Hepatocyte (in vitro differentiated cells): ENCODE measurements around the gene MINK1. TPM values are rescaled to one million over a fixed set of nuclear protein-coding genes. Genes with fewer than 3 reads are reported as not detected.

Source experiments
- DNase-seq: peaks from one replicate; pipeline ENCODE4 v3.0.0-alpha.2; 2016; ENCODE audit warnings: low spot score
- H2AFZ ChIP-seq: fragments of 200-600 bp; sonication (generic); 2 replicates; pipeline ENCODE4 v1.6.0; 2016; ENCODE audit warnings: antibody characterized with exemption, mild to moderate bottlenecking
- H3K27ac ChIP-seq: fragments of 200-600 bp; sonication (generic); 2 replicates; pipeline ENCODE4 v1.5.1; 2016; ENCODE audit warnings: mild to moderate bottlenecking
- H3K27me3 ChIP-seq: fragments of 200-600 bp; sonication (generic); 2 replicates; pipeline ENCODE4 v1.6.1; 2016
- H3K36me3 ChIP-seq: fragments of 200-600 bp; sonication (generic); replicated peaks from 2 replicates; pipeline ENCODE4 v1.5.1; 2016; ENCODE audit warnings: low read depth; ENCODE audit not compliant: insufficient read depth
- H3K4me1 ChIP-seq: fragments of 200-600 bp; sonication (generic); 2 replicates; pipeline ENCODE4 v1.5.1; 2016; ENCODE audit warnings: mild to moderate bottlenecking, moderate library complexity; ENCODE audit not compliant: insufficient read depth
- H3K4me2 ChIP-seq: fragments of 200-600 bp; sonication (generic); 2 replicates; pipeline ENCODE4 v1.6.0; 2016
- H3K4me3 ChIP-seq: fragments of 200-600 bp; sonication (generic); 2 replicates; pipeline ENCODE4 v1.5.1; 2016; ENCODE audit warnings: mild to moderate bottlenecking
- H3K79me2 ChIP-seq: fragments of 200-600 bp; sonication (generic); 2 replicates; pipeline ENCODE4 v1.6.0; 2017; ENCODE audit warnings: mild to moderate bottlenecking
- H3K9me2 ChIP-seq: fragments of 200-600 bp; sonication (generic); replicated peaks from 2 replicates; pipeline ENCODE4 v1.6.0; 2017; ENCODE audit warnings: mild to moderate bottlenecking; ENCODE audit not compliant: insufficient read depth
- H3K9me3 ChIP-seq: fragments of 200-600 bp; sonication (generic); 2 replicates; pipeline ENCODE4 v1.5.1; 2016; ENCODE audit warnings: low read depth, mild to moderate bottlenecking
- H4K20me1 ChIP-seq: fragments of 200-600 bp; sonication (generic); 2 replicates; pipeline ENCODE4 v1.6.0; 2016; ENCODE audit warnings: mild to moderate bottlenecking; ENCODE audit not compliant: insufficient read depth, poor library complexity, severe bottlenecking
- EZH2 ChIP-seq: fragments of 200-600 bp; sonication (generic); IDR thresholded peaks from 2 replicates; pipeline ENCODE4 v1.6.1; 2016; ENCODE audit warnings: antibody characterized with exemption, mild to moderate bottlenecking, borderline replicate concordance
- EZH2phosphoT487 ChIP-seq: fragments of 200-600 bp; sonication (generic); IDR thresholded peaks from one replicate; pipeline ENCODE4 v1.6.1; 2018; ENCODE audit warnings: antibody characterized with exemption, mild to moderate bottlenecking, low read depth, moderate library complexity; ENCODE audit not compliant: unreplicated experiment, severe bottlenecking
- WGBS: methylation state at CpG from one replicate; pipeline ENCODE4 v1.1.6; 2016; ENCODE audit warnings: low lambda C conversion rate; ENCODE audit errors: missing lambda C conversion rate; 5-methylcytosine and 5-hydroxymethylcytosine counted together
- polyA plus RNA-seq: library from polyadenylated mRNA; unstranded; fragments of >200 nt; fragmentation: Nextera tagmentation; extraction: Ambion mirVana; gene quantifications from 2 replicates; pipeline ENCODE4 v1.2.1, GENCODE V29; 2016
- total RNA-seq: library from RNA; depleted of rRNA; stranded (reverse); fragments of >200 nt; gene quantifications from 2 replicates; pipeline ENCODE4 v1.2.3, GENCODE V29; 2014
- TF ChIP-seq, protein P1 (sequence below): fragments of 200-600 bp; sonication (generic); IDR thresholded peaks from 2 replicates; pipeline ENCODE4 v1.5.1; 2016; ENCODE audit warnings: antibody characterized with exemption, mild to moderate bottlenecking; ENCODE audit not compliant: poor library complexity

The MINK1 gene
- total and polyA plus RNA-seq, 2 experiments from 2014 or later: 39.7 to 45.3 TPM

DNA sequence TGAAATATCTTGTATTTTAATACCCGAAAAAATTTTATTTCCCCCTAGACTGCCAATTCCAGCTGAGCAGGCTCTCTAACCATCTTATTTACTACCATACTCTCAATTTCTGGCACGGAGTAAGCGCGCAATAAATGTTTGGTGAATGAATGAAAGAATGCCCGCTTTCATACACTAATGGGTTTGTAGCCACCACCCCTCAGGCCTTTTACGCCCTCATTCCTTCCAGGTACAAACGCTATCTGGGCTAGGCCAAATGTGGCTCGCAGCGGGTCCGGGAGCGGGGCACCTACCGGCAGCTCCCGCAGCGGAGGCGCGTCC is 26.7 kb upstream of the MINK1 start:
- Histone ChIP-seq H3K27ac (peak overlapping the region; percentile 27), H3K4me2 (peak overlapping the region; percentile 82), H3K9me3 (no peaks in the 10 kb centered on the region), H3K36me3 (no peaks in the 10 kb centered on the region), H4K20me1 (no peaks in the 10 kb centered on the region), H3K9me2 (no peaks in the 10 kb centered on the region), H3K79me2 (peaks cover 10% of the 10 kb centered on the region), H2AFZ (peak overlapping the region; percentile 55), H3K27me3 (no peaks in the 10 kb centered on the region), H3K4me1 (no peaks in the 10 kb centered on the region), H3K4me3 (peak overlapping the region; percentile 98)
- TF ChIP-seq, protein P1, sequence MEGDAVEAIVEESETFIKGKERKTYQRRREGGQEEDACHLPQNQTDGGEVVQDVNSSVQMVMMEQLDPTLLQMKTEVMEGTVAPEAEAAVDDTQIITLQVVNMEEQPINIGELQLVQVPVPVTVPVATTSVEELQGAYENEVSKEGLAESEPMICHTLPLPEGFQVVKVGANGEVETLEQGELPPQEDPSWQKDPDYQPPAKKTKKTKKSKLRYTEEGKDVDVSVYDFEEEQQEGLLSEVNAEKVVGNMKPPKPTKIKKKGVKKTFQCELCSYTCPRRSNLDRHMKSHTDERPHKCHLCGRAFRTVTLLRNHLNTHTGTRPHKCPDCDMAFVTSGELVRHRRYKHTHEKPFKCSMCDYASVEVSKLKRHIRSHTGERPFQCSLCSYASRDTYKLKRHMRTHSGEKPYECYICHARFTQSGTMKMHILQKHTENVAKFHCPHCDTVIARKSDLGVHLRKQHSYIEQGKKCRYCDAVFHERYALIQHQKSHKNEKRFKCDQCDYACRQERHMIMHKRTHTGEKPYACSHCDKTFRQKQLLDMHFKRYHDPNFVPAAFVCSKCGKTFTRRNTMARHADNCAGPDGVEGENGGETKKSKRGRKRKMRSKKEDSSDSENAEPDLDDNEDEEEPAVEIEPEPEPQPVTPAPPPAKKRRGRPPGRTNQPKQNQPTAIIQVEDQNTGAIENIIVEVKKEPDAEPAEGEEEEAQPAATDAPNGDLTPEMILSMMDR: no peak
- TF ChIP-seq EZH2phosphoT487 (no peak), EZH2 (no peak)
- 4% methylated on average over 16 of the region's 16 CpGs for WGBS
- no peak for DNase-seq

DNA sequence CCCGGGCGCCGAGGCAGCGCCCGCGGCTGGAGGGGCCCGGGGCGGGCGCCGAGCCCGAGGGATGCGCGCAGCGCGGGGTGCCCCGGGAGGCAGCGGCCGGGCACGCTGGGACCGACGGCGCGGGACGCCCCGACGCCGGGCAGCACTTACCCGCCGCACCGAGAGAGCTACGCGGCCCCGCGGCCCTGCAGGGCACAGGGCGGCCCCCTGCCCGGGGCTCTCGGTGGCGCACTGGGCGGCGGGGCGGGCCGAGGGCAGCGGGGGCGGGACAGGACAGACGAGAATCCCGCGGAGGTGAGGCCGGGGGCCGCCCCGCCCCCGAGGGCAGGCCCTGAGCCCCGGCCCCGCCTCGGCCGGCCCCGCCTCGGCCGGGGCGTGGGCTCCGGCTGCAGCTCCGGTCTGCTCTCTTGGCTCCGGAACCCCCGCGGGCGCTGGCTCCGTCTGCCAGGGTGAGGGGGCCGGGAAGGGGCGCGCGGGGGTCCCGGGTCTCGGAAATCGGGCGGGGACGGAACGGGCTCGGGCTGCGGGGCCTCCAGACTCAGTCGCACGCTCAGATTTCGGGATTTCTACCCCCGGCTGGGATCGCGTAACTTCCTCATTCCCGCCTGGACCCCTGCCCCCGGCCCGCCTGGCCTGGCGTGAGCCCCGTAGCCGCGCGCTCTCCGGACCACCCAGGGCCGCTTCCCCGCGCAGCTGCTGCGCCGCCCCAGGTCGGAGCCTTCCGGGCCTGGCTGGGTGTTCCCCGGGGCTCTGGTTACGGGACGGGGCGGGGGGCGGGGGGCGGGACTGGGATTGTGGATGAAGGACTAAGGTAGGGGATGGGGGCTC is 26.1 kb upstream of the MINK1 start, which contains the start of gene PLD2:
TSS of gene PLD2 (plus strand) at position 376 of the 828 bp plus-strand sequence. CDS start 621 bp downstream, outside the sequence.
- under 1% methylated on average over 23 of the region's 106 CpGs for WGBS
- Histone ChIP-seq H3K36me3 (no peaks in the 10 kb centered on the region), H2AFZ (peak within 1 kb of the TSS; percentile 82), H4K20me1 (no peaks in the 10 kb centered on the region), H3K79me2 (peaks cover 10% of the 10 kb centered on the region), H3K4me2 (peak within 1 kb of the TSS; percentile 82), H3K4me1 (no peaks in the 10 kb centered on the region), H3K9me3 (no peaks in the 10 kb centered on the region), H3K27me3 (no peaks in the 10 kb centered on the region), H3K4me3 (peak within 1 kb of the TSS; percentile 98), H3K9me2 (no peaks in the 10 kb centered on the region), H3K27ac (peak within 1 kb of the TSS; percentile 86)
- TF ChIP-seq, protein P1: no peak
- TF ChIP-seq EZH2phosphoT487 (no peak), EZH2 (no peak)
- peak; percentile 96 for DNase-seq

DNA sequence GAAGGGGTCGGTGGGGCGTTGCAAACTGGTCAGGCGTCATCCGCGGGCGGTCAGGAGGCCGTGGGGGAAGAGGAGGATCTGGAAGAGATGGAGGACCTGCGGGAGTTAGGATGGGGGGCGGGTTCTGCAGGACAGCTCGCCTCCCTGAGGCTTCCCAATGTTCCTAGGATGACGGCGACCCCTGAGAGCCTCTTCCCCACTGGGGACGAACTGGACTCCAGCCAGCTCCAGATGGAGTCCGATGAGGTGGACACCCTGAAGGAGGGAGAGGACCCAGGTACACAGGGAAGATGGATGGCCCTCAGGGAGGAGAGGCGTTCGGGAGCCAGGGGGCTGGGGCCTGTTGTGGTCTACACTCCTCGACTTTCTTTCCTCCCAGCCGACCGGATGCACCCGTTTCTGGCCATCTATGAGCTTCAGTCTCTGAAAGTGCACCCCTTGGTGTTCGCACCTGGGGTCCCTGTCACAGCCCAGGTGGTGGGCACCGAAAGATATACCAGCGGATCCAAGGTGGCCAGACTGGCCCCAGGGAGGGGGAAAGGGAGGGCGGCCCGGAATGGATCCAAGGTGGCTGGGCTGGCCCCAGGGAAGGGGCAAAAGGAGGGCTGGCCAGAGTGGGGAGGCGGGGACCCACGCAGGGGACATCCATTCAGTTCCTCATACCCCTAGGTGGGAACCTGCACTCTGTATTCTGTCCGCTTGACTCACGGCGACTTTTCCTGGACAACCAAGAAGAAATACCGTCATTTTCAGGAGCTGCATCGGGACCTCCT is 25.3 kb upstream of the MINK1 start:
- Histone ChIP-seq H3K9me2 (no peaks in the 10 kb centered on the region), H3K36me3 (no peaks in the 10 kb centered on the region), H3K27ac (no peak overlapping the region), H2AFZ (peak overlapping the region; percentile 82), H3K79me2 (peaks cover 10% of the 10 kb centered on the region), H3K27me3 (no peaks in the 10 kb centered on the region), H3K9me3 (no peaks in the 10 kb centered on the region), H3K4me1 (no peaks in the 10 kb centered on the region), H3K4me3 (peak overlapping the region; percentile 98), H3K4me2 (peak overlapping the region; percentile 82), H4K20me1 (no peaks in the 10 kb centered on the region)
- TF ChIP-seq EZH2phosphoT487 (no peak), EZH2 (no peak)
- TF ChIP-seq, protein P1: no peak
- DNase-seq: peak; percentile 38
- WGBS: 67% methylated on average over 19 of the region's 32 CpGs
